ENCODE results near the gene GBP3. TPM values are rescaled to one million over a fixed set of nuclear protein-coding genes. Genes with fewer than 3 reads are reported as not detected.
"Not testable (repeated sequence)": the region's sequence is repeated elsewhere in the genome, so short reads cannot be mapped to it uniquely, and the experiment has no call there.

Gene GBP3
- total RNA-seq, 1 donor from 2014 or later, result 79.7 TPM

GRCh38 chr1:88976235-88976634 lies 46.4 kb downstream of the GBP3 start:
- no peak for DNase-seq (ENCODE audit: low spot score)

GRCh38 chr1:88974616-88975172 lies 48.0 kb downstream of the GBP3 start:
- not testable (repeated sequence) for DNase-seq (ENCODE audit: low spot score)

GRCh38 chr1:88973520-88974137 lies 49.0 kb downstream of the GBP3 start:
- no peak for DNase-seq (ENCODE audit: low spot score)

GRCh38 chr1:88961647-88962275 lies 60.9 kb downstream of the GBP3 start:
- DNase-seq (ENCODE audit: low spot score), result no peak

GRCh38 chr1:88961081-88961480 lies 61.6 kb downstream of the GBP3 start:
- DNase-seq (ENCODE audit: low spot score), result no peak

Other genes with a start within 250 kb of the GBP3 start
- gene GTF2B, start 131.3 kb downstream of the GBP3 start, total RNA-seq, result 28.6 TPM
- gene KYAT3, start 30.2 kb downstream of the GBP3 start, total RNA-seq, result 44.4 TPM
- gene RBMXL1, start 30.2 kb downstream of the GBP3 start, total RNA-seq, result 23.1 TPM
- gene GBP1, start 42.3 kb upstream of the GBP3 start, total RNA-seq, result 39.3 TPM
- 70.6 TPM for gene GBP2, start 103.2 kb upstream of the GBP3 start, total RNA-seq
- gene GBP7, start 153.1 kb upstream of the GBP3 start, total RNA-seq, result not detected
- gene GBP4, start 176.1 kb upstream of the GBP3 start, total RNA-seq, result 13.6 TPM
- gene GBP5, start 250.0 kb upstream of the GBP3 start, total RNA-seq, result 2.3 TPM